PFSK-1 (cell line): ENCODE results near the gene GRK4.

ENCODE experiments used
- POLR2AphosphoS5 ChIP-seq: IDR thresholded peaks from 2 replicates; pipeline ENCODE4 v1.6.1; 2012; ENCODE audit warnings: low read depth, mild to moderate bottlenecking, control low read depth, low read length, moderate library complexity
- SIN3A ChIP-seq: IDR thresholded peaks from 2 replicates; pipeline ENCODE4 v1.6.1; 2012; ENCODE audit warnings: mild to moderate bottlenecking, low read length, moderate library complexity, borderline replicate concordance; ENCODE audit not compliant: insufficient read depth

DNA sequence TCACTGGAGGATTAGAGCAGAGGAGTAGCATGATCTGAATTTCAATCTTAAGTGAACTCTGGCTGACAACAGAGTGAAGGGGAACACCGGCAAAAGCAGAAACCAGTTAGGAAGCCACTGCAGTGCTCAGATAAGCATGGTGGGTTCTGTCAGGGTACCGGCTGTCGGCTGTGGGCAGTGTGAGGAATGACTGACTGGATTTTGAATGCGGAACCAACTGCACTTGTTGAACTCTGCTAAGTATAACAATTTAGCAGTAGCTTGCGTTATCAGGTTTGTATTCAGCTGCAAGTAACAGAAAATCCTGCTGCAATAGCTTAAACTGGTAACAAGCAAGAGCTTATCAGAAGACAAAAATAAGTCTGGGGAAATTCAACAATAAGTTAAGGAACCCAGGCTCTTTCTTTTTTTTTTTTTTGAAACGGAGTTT is 116.3 kb downstream of the GRK4 start:
- no peak for TF ChIP-seq POLR2AphosphoS5
- TF ChIP-seq SIN3A: no peak
